ENCODE data around the gene SYPL2. TPM values are rescaled to one million over a fixed set of nuclear protein-coding genes. Genes with fewer than 3 reads are reported as not detected.

SYPL2 gene
- total and polyA plus RNA-seq, 2 donors (not counting 1 experiment from before 2014, with no cell fraction given), result 1.7 to 1.8 TPM

DNA sequence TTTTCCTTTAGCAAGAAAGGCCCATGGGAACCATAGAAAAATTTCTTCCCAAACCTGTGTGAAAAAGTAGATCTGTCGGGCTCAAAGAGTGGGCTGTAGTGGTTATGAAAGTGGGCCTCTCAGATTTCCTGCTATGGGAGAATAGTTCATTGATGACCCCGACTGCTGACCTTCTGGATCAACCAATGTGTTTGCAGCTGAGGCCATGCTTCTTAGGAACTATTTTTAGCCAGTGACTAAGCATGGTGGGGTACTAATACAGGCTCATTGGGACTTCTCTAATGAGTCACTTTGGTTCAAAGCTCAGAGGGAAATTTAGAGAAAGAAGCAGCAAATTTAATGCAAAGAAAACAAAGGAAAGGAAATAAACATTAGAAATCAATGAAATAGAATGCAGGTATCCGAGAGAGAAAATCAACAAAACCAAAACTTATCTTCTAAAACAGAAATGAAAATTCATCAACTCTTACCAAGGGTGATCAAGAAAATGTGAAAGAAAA, 27.5 kb upstream of the SYPL2 start:
- Histone ChIP-seq H3K79me2 (ENCODE audit: control insufficient read depth, insufficient read depth, low read length) (no peaks in the 10 kb centered on the region), H3K9ac (ENCODE audit: insufficient read depth, low read length) (no peak overlapping the region), H3K36me3 (ENCODE audit: control insufficient read depth, insufficient read depth, low read length) (no peaks in the 10 kb centered on the region), H3K9me3 (ENCODE audit: control insufficient read depth, insufficient read depth, low read depth, low read length) (no peaks in the 10 kb centered on the region), H3K27ac (ENCODE audit: insufficient read depth, low read length) (peak overlapping the region; percentile 63), H3K4me1 (ENCODE audit: control insufficient read depth, extremely low read depth, insufficient read depth, low read length) (peaks cover 15% of the 10 kb centered on the region), H3K4me3 (replicated peaks in 1 of 4; ENCODE audit: control extremely low read depth in 1 of 4, insufficient read depth in 1 of 4, low read depth in 3 of 4, low read length in 4 of 4) (no peak overlapping the region), H3K4me2 (ENCODE audit: extremely low read depth, insufficient read depth, low read length) (peak overlapping the region; percentile 33), H3K27me3 (ENCODE audit: control insufficient read depth, insufficient read depth, low read length) (no peaks in the 10 kb centered on the region), H4K20me1 (ENCODE audit: control insufficient read depth, extremely low read depth, insufficient read depth, low read length) (no peaks in the 10 kb centered on the region), H2AFZ (ENCODE audit: low read length) (no peak overlapping the region)
- TF ChIP-seq EZH2 (IDR thresholded peaks at IDR 0.05; ENCODE audit: low read length, missing control alignments) (no peak), CTCF (conservative IDR thresholded peaks at IDR 0.05 in 1 of 2, IDR thresholded peaks at IDR 0.05 in 1 of 2; ENCODE audit: low read depth in 1 of 2, low read length in 2 of 2) (no peak)
- DNase-seq (ENCODE audit: low read depth in 2 of 2), result peak; percentile 95 to 98

GRCh38 chr1:109441069-109441468, 25.3 kb upstream of the SYPL2 start:
- peak in 1 of 2 donors; percentile 92 for DNase-seq (ENCODE audit: low read depth in 2 of 2)
- no peak for TF ChIP-seq CTCF (conservative IDR thresholded peaks at IDR 0.05 in 1 of 2, IDR thresholded peaks at IDR 0.05 in 1 of 2; ENCODE audit: low read depth in 1 of 2, low read length in 2 of 2)
- no peak for TF ChIP-seq EZH2 (IDR thresholded peaks at IDR 0.05; ENCODE audit: low read length, missing control alignments)

DNA sequence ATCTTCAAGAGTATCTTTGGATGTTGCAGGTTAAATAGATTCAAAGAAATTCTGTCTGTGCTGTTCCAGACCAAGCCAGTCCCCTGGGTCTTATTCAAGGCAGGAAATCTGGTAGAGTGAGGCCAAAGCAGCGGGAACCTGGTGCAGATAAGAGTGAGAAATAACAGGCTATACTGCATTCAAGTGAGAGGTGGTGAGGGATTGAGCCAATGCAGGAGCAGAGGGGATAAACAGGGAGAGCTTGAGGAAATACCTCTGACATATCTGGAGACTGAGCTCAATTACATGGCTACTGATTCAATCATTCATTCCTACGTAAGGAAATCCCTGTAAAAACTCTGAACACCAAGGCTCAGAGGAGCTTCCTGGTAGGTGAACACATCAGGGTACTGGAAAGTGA, 22.9 kb upstream of the SYPL2 start:
- no peaks in the 10 kb centered on the region for H3K36me3 ChIP-seq (ENCODE audit: control insufficient read depth, insufficient read depth, low read length)
- H3K79me2 ChIP-seq (ENCODE audit: control insufficient read depth, insufficient read depth, low read length), result no peaks in the 10 kb centered on the region
- no peak for DNase-seq (ENCODE audit: low read depth in 2 of 2)
- H2AFZ ChIP-seq (ENCODE audit: low read length), result no peak overlapping the region
- no peak overlapping the region for H3K4me2 ChIP-seq (ENCODE audit: extremely low read depth, insufficient read depth, low read length)
- H3K4me3 ChIP-seq (replicated peaks in 1 of 4; ENCODE audit: control extremely low read depth in 1 of 4, insufficient read depth in 1 of 4, low read depth in 3 of 4, low read length in 4 of 4), result no peak overlapping the region
- no peak overlapping the region for H3K9ac ChIP-seq (ENCODE audit: insufficient read depth, low read length)
- H3K4me1 ChIP-seq (ENCODE audit: control insufficient read depth, extremely low read depth, insufficient read depth, low read length), result peaks cover 10% of the 10 kb centered on the region
- no peak overlapping the region for H3K27ac ChIP-seq (ENCODE audit: insufficient read depth, low read length)
- TF ChIP-seq EZH2 (IDR thresholded peaks at IDR 0.05; ENCODE audit: low read length, missing control alignments) (no peak), CTCF (conservative IDR thresholded peaks at IDR 0.05 in 1 of 2, IDR thresholded peaks at IDR 0.05 in 1 of 2; ENCODE audit: low read depth in 1 of 2, low read length in 2 of 2) (no peak)
- peaks cover 7% of the 10 kb centered on the region for H3K27me3 ChIP-seq (ENCODE audit: control insufficient read depth, insufficient read depth, low read length)
- no peaks in the 10 kb centered on the region for H4K20me1 ChIP-seq (ENCODE audit: control insufficient read depth, extremely low read depth, insufficient read depth, low read length)
- H3K9me3 ChIP-seq (ENCODE audit: control insufficient read depth, insufficient read depth, low read depth, low read length), result no peaks in the 10 kb centered on the region

More at GRCh38 chr1:109441069-109441468, 25.3 kb upstream of the SYPL2 start:
- no peaks in the 10 kb centered on the region for H3K9me3 ChIP-seq (ENCODE audit: control insufficient read depth, insufficient read depth, low read depth, low read length)
- H3K4me2 ChIP-seq (ENCODE audit: extremely low read depth, insufficient read depth, low read length), result peak overlapping the region; percentile 40
- no peaks in the 10 kb centered on the region for H3K36me3 ChIP-seq (ENCODE audit: control insufficient read depth, insufficient read depth, low read length)
- no peak overlapping the region for H3K4me3 ChIP-seq (replicated peaks in 1 of 4; ENCODE audit: control extremely low read depth in 1 of 4, insufficient read depth in 1 of 4, low read depth in 3 of 4, low read length in 4 of 4)
- H3K27ac ChIP-seq (ENCODE audit: insufficient read depth, low read length), result no peak overlapping the region
- peaks cover 15% of the 10 kb centered on the region for H3K4me1 ChIP-seq (ENCODE audit: control insufficient read depth, extremely low read depth, insufficient read depth, low read length)
- H4K20me1 ChIP-seq (ENCODE audit: control insufficient read depth, extremely low read depth, insufficient read depth, low read length), result no peaks in the 10 kb centered on the region
- H2AFZ ChIP-seq (ENCODE audit: low read length), result peak overlapping the region; percentile 21
- peaks cover 3% of the 10 kb centered on the region for H3K27me3 ChIP-seq (ENCODE audit: control insufficient read depth, insufficient read depth, low read length)
- H3K79me2 ChIP-seq (ENCODE audit: control insufficient read depth, insufficient read depth, low read length), result no peaks in the 10 kb centered on the region
- H3K9ac ChIP-seq (ENCODE audit: insufficient read depth, low read length), result no peak overlapping the region
